RWPE1 (cell line): Measurements from ENCODE around the gene RERE.

Experiments
- CTCF ChIA-PET: fragments of 350-600 bp; sonication (Branson Sonifier 250); formaldehyde crosslinking; extraction: SDS; loops from one replicate; lab custom pipeline; 2021; lab: Yijun Ruan, JAX
- POLR2A ChIA-PET: fragments of 400-600 bp; formaldehyde crosslinking; extraction: SDS; loops from one replicate; lab custom pipeline; 2020; ENCODE audit warnings: antibody characterized with exemption; ENCODE audit not compliant: low non-redundant PET; lab: Yijun Ruan, JAX
- DNase-seq: peaks from one replicate; pipeline ENCODE4 v3.0.0; 2012; ENCODE audit warnings: low spot score
- H3K27ac ChIP-seq: fragments of 450-650 bp; 2 replicates; pipeline ENCODE4 v1.5.1; 2017
- CTCF ChIP-seq: fragments of 450-650 bp; conservative IDR thresholded peaks from 2 replicates; pipeline ENCODE4 v1.5.1; 2017; ENCODE audit warnings: low read depth, mild to moderate bottlenecking

RERE gene

DNA sequence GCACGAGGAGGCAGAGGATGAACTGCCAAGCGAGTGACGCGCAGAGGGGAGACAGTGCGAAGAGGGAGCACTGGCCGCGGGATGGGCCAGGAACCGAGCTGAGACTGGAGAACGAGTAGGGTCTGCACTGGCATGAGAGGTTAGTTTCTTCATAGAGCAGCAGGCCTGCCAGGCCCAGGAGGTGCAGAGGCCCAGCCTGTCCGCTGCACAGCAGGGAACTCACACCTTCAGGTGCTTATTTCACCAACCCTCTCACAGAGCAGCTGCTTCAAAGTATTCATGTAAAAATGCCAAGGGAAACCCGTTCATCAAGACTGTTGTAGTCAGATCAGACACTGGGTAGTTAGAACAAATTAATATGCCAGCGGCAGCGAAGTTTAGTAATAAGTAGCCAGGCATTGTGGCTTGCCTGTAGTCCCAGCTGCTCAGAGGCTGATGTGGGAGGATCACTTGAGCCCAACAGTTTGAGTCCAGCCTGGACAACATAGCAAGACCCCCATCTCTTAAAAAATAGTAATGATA, 355.0 kb downstream of the RERE start:
- POLR2A ChIA-PET: no interaction called here
- H3K27ac ChIP-seq: no peak overlapping the region

GRCh38 chr1:8461351-8462110, 355.9 kb downstream of the RERE start:
- TF ChIP-seq CTCF: no peak
- no peak overlapping the region for H3K27ac ChIP-seq
- no peak for DNase-seq
- POLR2A ChIA-PET: no interaction called here
- CTCF ChIA-PET: interaction anchor here (0.5 to 0.8 kb wide), 2 partner anchors 25 to 405 kb away, joined by 3 to 4 read pairs; no protein-coding TSS in a partner anchor

More for the DNA sequence above, 355.0 kb downstream of the RERE start:
- TF ChIP-seq CTCF: no peak
- no peak for DNase-seq
- CTCF ChIA-PET: interaction anchor here (0.8 kb wide), 2 partner anchors 42 to 406 kb away, joined by 3 read pairs; no protein-coding TSS in a partner anchor

GRCh38 chr1:8460784-8461183, 356.7 kb downstream of the RERE start:
- H3K27ac ChIP-seq: no peak overlapping the region

GRCh38 chr1:8460132-8460544, 357.3 kb downstream of the RERE start:
- H3K27ac ChIP-seq: no peak overlapping the region
- POLR2A ChIA-PET: no interaction called here
- CTCF ChIA-PET: interaction anchor here (0.6 kb wide), 1 partner anchor 1343 kb away, joined by 3 read pairs; no protein-coding TSS in a partner anchor
- TF ChIP-seq CTCF: no peak
- no peak for DNase-seq

More at GRCh38 chr1:8460784-8461183, 356.7 kb downstream of the RERE start:
- ChIA-PET CTCF (interaction anchor here (0.5 kb wide), 1 partner anchor 24 kb away, joined by 4 read pairs; no protein-coding TSS in a partner anchor), POLR2A (no interaction called here)
- no peak for TF ChIP-seq CTCF
- DNase-seq: no peak

GRCh38 chr1:8458607-8459006, 358.8 kb downstream of the RERE start:
- ChIA-PET POLR2A (no interaction called here), CTCF (no interaction called here)
- no peak for DNase-seq
- TF ChIP-seq CTCF: no peak
- H3K27ac ChIP-seq: no peak overlapping the region

- TF ChIP-seq CTCF: no peak
- H3K27ac ChIP-seq: no peak overlapping the region
- no peak for DNase-seq
- CTCF ChIA-PET: no interaction called here
- POLR2A ChIA-PET: no interaction called here
Measured at GRCh38 chr1:8457760-8458381, 359.6 kb downstream of the RERE start.
